HG03139 (cell line): Measurements from ENCODE around the gene TRMT6.

Experiments used
- ATAC-seq: cut with Tn5 transposase; IDR thresholded peaks from one replicate; pipeline ENCODE4 v1.9.1; 2021; ENCODE audit not compliant: unreplicated experiment

Gene TRMT6

DNA sequence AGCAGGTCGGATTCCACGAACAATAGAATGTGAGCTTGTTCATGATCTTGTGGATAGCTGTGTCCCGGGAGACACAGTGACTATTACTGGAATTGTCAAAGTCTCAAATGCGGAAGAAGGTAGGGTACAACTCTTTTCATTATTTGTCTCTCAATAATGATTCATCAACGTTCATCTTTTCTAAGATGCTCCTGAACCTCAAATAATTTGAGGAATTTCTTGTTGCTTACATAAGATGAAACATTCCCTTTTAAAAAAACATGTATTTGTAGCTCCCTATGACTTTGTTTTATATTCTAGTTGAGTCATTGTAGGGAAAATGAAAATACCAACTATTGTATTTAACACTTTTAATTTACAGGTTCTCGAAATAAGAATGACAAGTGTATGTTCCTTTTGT lies 17.1 kb upstream of the TRMT6 start:
- ATAC-seq: no peak

DNA sequence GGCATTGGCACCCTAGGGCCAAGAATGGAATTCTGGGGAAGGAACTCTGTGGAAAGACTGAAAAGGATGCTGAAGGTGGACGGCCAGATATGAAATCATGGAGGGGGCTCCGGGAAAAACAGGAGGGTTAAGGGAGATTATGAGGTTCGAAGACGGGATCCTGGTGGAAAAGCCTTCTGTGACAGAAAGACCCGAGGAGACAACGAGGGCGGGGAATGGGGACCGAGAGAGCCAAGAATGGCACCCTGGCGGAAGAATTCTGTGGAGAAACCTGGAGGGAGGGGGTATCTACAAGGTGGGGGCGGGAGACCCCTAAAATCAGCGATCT lies 426 bp downstream of the TRMT6 start:
- ATAC-seq: no peak

DNA sequence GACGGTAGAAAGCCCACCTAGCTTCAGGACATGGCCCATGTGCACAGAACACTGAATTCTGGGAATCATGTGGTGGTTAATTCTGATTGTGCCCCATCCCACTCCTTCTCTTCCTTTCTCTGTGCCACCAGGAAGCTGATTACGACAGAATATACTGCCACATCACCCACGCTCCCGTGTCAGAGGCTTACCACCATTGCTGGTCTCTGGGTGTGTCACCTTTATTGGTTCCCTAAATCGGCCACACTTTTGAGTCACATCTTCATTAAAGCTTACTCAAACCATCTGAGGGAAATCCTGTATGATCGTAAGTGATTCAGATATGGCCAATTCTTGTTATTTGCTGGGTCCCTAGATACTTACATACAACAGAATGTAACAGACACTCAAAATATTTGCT lies 3.1 kb downstream of the TRMT6 start:
- no peak for ATAC-seq

DNA sequence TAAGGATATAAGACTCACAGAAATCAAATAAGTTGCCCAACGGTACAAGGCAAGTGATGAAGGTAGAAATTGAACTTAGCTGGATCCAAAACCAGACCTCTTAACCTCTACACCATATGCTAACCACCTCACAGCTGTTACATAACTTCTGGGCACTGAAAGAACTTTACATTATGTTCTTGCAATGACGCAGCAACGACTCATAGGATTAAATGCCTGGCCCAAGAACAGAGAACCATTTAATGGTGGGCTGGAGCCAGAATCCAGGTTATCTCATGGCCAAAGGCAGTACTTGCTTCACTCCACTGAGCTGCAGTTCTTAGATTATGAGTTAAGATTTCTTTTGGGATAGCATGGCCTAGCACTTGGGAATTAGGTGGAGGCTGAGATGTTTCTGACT lies 4.4 kb downstream of the TRMT6 start:
- no peak for ATAC-seq

DNA sequence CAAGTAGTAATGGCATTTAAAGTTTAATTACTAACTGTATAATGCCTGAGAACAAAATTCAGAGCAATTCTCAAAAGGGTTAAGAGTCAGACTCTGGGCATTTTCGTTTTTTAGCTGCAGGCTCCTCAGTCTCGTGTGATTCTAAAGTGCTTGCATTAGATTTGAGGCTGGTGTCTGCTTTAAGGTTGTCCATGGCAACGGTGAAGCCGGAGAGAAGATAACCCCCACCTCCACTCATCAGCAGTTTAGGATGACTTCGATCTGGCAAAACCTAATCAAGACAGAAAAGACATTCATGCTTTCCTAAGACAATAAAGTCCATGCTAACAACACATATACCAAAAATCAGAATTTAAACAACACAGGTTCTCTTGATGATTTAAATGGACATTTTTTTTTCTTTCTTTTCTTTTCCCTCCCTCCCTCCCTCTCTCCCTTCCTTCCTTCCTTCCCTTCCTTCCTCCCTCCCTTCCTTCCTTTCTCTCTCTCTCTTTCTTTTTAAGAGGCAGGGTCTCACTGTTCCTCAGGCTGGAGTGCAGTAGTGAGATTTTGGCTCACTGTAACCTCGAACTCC lies 11.8 kb downstream of the TRMT6 start:
- ATAC-seq: no peak

DNA sequence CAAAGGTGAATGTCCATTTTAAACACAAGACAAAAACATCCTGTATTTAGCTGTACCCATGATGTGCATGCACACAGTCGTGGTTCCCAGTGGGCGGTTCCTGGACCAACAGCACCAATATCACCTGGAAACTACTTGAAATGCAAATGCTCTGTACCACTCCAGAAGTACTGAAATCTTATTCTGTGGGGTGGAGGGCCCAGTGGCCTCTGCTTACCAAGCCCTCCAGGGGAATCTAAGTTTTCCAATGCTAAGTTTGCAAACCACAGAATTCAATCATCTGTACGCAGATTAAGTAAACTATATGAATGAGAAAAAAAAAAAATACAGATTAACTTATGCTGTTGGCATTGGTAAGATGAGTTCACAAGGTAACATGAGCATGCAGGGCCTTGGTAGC lies 14.1 kb downstream of the TRMT6 start:
- ATAC-seq: no peak

DNA sequence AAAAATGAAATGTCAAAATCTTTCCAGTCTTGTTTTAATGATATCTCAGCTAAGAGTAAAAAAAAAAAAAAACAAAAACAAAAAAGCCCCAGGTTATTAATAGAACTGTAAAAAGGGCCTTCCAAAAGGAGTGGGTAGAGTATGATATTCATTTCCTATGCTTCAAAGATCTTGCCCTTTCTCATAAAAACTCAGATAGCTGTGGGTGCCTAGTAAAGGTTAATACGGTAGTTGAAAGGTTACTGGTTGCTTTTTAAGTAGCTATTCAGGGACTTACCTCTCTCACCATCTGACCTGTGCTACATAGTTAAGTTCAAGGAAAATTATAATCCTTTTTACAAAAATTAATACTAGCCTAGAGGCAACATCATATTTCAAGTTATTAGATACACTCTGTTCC lies 14.9 kb downstream of the TRMT6 start:
- no peak for ATAC-seq

DNA sequence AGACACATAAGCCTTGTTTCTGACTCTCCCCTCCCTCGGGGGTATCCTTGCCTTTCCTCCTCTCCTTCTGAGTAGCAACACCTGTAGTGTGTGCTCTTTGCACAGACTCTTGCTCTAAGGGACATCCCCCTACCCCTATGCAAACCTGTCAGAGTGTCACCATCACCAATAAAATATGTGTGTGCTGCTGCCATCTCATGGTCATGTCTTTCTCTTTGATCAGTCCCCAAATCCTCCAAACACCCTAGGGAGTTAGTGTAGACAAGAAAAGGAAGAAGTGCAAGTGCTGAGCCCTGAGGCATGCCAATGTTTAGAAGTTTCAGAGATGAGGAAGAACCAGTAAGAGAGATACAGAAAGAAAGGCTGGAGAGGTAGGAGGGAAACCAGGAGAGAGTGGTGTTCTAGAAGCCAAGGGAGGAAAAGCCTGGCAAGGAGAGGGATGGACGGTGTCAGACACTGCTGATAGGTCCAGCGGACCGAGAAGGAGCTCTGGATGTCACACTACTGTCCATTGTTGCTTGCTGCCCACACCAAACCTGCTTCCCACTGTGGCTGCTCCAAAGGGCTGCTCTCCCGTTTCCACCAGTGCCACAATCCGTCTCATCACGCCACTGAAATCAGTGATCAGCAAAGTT lies 16.4 kb downstream of the TRMT6 start:
- no peak for ATAC-seq

DNA sequence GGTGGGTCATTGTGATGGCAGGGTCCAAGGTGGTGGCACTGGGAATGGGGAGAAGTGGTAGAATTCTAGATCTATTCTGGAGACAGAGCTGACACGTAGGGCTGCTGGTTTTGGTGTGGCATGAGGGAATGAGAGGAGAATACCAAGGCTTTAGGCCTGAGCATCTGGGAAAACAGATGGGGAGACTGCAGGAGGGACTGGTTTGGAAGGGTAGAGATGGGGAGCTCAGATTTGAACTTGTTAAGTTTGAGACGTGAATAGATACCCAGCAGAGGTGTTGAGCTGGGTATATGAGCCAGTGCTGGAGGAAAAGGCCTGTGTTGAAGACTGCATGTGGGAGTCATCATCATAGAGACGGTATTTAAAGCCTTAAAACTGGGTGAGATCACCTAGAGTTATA lies 17.5 kb downstream of the TRMT6 start:
- no peak for ATAC-seq

DNA sequence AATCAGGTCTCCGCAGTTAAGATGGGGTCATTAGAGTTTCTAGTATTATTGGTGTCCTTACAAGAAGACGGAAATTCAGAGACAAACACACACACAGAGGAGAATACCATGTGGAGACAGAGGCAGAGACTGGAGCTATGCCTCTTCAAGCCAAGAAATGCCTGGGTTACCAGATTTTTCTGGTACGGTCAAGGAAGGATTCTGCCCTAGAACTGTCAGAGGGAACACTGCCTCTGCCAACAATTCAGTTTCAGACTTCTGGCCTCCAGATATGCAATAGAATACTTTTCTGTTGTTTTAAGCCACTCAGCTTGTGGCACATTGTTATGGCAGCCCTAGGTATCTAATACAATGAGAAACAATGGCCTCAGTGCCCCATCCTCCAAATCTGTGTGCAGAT lies 18.9 kb downstream of the TRMT6 start:
- no peak for ATAC-seq

DNA sequence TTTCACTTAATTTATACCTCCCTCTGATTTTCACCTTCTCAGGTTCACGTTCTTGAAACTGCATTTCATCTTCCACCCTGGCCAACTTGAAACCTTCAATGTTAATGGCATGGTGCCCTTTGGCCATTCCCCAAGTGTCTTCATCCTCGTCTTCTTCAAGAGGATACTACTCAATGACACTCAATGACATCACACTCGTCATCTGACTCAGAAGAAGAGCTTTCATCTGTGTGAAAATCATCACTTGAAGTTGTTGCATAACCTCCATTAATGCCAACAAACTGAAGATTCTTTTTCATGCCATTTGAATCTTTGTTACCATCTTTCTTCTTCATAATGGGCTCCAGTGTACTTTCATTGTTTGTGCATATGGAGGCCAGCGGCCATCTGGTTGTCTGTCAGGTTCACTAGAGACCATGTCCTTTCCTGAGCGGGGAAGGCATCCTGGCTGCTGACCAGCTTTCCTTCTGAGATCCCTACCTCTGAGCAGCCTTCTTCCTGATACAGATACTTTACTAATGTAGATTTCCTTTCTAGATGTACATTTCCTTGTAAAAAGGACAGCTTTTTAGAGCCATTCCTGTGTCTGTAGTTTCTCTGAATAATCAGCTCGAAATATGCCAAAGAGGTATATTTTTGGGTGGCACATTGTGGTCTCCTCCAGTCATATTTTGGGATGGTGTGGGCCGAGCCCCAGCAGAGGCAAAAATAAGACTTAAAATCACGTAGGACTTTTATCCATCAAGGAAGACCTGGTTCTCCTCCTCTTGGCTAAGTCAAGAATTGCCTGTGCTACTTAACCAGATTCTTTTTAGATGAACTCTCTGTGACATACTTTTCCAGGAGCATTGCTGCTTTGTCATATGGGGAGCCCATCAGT lies 21.3 kb downstream of the TRMT6 start:
- ATAC-seq: no peak

DNA sequence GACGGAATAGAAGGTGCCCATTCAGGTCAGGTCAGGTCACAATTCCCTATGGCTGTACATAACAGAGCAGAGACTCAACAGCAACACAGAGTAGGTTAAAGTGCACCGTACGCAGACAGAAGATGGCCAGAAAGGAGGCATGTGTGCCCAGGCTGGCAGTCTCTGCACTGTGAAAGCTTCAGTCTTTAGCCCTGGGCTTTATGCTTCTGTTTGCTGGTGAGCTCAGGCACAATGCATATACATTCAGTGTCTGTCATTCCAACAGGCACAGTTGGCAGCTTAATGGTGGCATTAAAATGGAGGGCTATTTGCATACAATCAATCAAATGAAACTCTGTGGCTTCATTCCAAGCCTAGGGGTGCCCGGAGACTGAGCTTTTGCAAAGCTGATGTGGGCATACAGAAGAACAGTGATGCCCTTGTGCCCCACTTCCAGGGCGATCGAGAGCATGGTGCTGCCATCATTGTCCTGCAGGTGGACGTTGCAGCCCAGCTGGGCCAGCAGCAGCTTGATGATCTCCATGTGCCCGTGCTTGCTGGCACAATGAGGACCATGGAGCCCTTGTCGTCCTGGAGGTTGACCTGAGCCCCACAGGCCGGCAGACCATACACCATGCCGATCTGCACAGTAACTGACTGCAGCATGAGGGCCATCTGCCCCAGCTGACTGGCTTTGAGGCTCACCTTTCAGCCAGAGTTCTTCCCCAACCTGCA lies 22.4 kb downstream of the TRMT6 start:
- no peak for ATAC-seq

DNA sequence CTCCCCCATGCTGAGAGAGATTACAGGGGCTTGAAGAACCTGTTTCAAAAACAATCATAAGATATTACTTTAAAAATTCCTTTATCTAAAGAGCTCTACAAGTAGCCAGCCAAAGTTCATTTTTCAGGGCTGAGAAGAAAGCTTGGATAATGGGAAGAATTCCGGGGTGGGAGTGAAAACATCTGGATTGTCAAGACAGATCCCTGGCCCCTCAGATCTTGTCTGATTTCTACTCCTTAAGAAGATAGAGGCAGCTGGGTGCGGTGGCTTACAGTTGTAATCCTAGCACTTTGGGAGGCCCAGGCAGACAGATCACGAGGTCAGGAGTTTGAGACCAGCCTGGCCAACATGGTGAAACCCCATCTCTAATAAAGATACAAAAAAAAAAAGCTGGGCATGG lies 24.8 kb downstream of the TRMT6 start:
- ATAC-seq: no peak

DNA sequence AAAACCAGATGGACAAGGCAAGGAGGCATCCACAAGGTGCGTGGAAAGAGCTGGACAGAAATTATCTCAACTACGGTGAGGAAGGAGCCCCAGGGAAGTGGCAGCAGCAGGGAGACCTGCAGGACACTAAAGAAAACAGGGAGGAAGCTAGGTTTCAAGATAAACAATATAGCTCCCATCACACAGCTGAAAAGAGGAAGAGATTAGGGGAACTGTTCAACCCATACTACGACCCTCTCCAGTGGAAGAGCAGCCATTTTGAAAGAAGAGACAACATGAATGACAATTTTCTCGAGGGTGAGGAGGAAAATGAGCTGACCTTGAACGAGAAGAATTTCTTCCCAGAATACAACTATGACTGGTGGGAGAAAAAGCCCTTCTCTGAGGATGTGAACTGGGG lies 26.8 kb downstream of the TRMT6 start:
- no peak for ATAC-seq

DNA sequence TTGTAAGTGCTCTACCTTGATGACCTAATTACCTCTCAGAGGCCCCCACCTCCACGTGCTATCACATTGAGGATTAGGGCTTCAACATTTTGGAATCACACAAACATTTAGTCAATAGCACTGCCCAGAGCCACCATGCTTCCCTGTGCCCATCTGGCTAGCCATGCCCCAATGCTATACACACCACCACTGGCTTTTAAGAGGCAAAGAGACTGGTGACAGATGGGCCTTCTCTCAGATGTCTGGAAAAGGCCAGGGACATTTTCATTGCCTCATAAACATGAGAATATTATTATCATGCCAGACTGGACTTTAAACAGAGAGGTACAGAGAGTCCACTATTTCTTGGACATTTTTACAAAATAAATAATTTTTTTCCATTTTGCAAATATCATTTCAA lies 29.8 kb downstream of the TRMT6 start:
- no peak for ATAC-seq

DNA sequence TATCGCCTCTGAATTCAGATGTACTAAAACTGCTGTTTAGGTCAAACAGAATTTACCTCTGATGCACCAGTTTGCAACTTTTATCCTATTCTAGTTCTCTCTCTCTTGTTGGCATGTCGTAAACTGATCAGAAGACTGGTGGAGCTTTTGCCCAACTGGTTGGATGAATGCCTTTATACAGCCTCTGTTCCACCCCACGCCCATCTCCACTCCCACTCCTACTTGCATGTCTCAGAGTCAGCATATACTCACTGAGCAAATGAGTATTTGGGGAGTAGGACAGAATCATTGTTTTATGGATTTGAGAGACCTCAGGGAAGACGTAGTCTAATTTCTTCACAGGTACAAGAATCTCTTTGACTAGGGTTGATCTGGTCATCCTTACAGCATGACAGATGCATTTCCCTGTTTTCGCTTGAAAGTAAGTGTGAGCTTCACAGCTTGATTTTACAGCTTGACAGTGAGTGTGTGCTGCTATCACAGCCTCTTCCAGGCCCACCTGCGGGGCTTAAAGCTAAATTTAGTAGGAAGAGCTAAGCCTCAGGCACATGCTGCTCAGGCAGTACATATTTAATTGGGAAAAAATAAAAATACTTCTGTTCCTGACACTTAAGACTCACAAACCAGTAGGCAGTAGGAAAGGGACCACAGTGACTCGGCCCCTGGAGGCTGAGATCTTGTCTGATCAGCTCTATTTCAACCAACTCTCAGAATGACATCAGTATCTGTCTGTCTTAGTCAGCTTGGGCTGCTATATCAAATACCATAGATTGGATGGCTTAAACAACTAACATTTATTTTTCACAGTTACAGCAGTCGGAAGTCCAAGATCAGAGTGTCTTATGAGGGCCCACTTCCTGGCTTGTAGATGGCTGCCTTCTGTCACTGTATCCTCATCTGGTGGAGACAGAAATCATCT lies 30.4 kb downstream of the TRMT6 start:
- ATAC-seq: no peak

DNA sequence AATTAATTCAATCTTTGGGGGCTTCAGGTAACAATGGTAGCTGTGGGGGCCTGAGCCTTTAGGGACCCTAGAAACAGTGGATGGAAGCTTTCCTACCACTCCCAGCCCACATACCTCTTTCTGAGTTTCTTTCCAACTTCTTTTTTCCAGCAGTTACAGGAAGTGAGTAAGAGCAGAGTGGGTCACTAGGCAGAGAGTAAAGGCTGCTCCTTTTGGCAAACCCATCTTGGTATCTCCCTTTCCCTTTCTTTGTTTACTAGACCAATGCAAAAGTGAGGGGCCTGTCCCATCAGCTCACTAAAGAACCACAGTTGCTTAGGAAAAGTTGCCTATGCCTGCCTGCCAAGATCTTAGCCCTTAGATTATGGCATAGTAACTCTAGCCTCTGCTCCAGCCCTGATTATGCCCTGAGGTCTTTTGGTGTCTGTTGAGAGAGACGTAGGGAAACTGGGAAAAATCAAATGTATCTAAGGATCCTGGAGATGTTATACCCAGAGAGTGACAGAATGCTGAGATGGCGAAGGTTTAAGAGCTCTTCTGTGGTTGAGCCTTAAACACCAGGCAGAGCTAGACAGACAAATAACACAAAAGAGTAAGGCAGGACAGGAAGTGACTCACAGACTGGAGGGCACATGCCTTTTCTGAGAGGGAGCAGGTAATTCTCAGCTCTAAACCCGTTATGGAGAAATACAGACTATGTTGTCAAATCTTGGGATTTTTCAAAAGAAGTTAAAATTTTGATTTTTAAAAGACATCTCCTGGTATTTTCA lies 31.3 kb downstream of the TRMT6 start:
- ATAC-seq: no peak

DNA sequence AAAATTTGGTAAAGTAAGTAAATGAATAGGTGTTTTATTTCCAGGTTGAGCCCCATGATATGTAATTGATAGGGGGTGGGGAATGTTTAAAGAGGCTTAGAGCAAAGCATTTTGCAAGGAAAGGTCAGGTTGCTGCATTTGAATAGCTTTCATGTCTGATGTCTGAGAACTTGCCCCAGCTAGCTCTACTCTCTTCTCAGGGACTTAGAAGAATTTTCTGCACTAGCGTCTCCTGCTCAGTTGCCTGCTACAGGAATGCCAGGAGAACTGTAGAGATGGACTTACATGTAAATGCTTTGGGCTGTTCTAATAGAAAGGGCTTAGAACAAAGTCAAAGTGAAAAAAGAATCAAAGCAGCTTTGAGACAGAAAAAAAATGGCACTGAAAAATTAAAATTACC lies 35.5 kb downstream of the TRMT6 start:
- no peak for ATAC-seq

DNA sequence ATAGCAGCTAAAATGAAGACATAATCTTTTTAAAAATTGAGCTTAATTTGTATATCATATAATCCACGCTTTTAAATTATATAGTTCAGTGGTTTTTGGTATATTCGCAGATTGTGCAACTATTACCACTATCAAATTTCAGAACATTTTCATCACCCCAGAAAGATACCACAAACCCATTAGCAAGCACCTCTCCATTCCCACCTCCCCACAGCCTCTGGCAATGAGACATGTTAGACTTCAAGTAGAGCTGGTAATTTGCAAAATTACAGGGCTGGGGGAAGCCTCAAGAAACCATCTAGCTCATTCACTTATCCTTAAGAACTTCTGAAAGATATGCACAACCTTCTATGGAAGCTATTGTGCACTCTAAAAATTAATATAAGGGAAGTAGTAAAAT lies 37.2 kb downstream of the TRMT6 start:
- ATAC-seq: no peak

DNA sequence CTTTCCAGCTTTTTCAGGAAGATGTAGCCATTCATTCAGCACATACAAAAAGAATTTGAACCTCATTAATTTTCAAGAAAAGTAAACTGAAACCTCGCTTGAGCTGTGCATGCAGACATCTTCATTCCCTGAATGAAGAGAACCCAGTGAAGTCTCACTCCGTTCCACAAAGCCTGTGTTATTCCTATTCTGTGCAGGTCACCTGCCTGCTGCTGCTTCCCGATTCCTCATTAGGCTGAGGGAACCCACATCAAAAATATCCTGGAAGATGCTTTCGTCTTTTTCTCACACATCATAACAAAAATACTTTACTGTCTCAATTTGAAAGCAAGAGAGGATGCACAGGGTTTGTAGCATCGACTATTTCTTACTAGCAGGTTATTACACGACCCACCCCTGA lies 40.1 kb downstream of the TRMT6 start:
- ATAC-seq: no peak
